Measurements from ENCODE around the gene RXFP1.

RXFP1 gene

GRCh38 chr4:158532556-158533231 is 11.0 kb downstream of the RXFP1 start:
- no peaks in the 10 kb centered on the region for H3K27me3 Mint-ChIP-seq
- intact Hi-C loops (cut with micrococcal nuclease) = no loop called here
- no peaks in the 10 kb centered on the region for H3K36me3 Mint-ChIP-seq (ENCODE audit: low read depth)
- H3K27ac Mint-ChIP-seq = no peak overlapping the region
- peaks cover 18% of the 10 kb centered on the region for H3K4me1 Mint-ChIP-seq (ENCODE audit: low read depth)
- H3K9me3 Mint-ChIP-seq = peaks cover 7% of the 10 kb centered on the region
- H3K4me3 Mint-ChIP-seq = no peak overlapping the region

- Mint-ChIP-seq H3K4me1 (ENCODE audit: low read depth) (peaks cover 34% of the 10 kb centered on the region), H3K36me3 (ENCODE audit: low read depth) (no peaks in the 10 kb centered on the region), H3K4me3 (no peak overlapping the region), H3K27me3 (no peaks in the 10 kb centered on the region), H3K27ac (peak overlapping the region; percentile 71), H3K9me3 (peaks cover 7% of the 10 kb centered on the region)
- intact Hi-C loops (cut with micrococcal nuclease) = no loop called here
Observed at GRCh38 chr4:158534727-158535126, 13.0 kb downstream of the RXFP1 start.

- no peak overlapping the region for H3K4me3 Mint-ChIP-seq
- peak overlapping the region; percentile 71 for H3K27ac Mint-ChIP-seq
- intact Hi-C loops (cut with micrococcal nuclease) = no loop called here
- peaks cover 36% of the 10 kb centered on the region for H3K4me1 Mint-ChIP-seq (ENCODE audit: low read depth)
- H3K9me3 Mint-ChIP-seq = peaks cover 7% of the 10 kb centered on the region
- no peaks in the 10 kb centered on the region for H3K27me3 Mint-ChIP-seq
- H3K36me3 Mint-ChIP-seq (ENCODE audit: low read depth) = no peaks in the 10 kb centered on the region
Observed at GRCh38 chr4:158535130-158535614, 13.5 kb downstream of the RXFP1 start.

GRCh38 chr4:158536833-158537232 is 15.2 kb downstream of the RXFP1 start:
- intact Hi-C loops (cut with micrococcal nuclease) = no loop called here
- Mint-ChIP-seq H3K27me3 (no peaks in the 10 kb centered on the region), H3K36me3 (ENCODE audit: low read depth) (no peaks in the 10 kb centered on the region), H3K27ac (no peak overlapping the region), H3K9me3 (peaks cover 7% of the 10 kb centered on the region), H3K4me3 (no peak overlapping the region), H3K4me1 (ENCODE audit: low read depth) (peaks cover 53% of the 10 kb centered on the region)

- peaks cover 62% of the 10 kb centered on the region for H3K4me1 Mint-ChIP-seq (ENCODE audit: low read depth)
- H3K27ac Mint-ChIP-seq = peak overlapping the region; percentile 42
- H3K9me3 Mint-ChIP-seq = peaks cover 7% of the 10 kb centered on the region
- intact Hi-C loops (cut with micrococcal nuclease) = no loop called here
- no peaks in the 10 kb centered on the region for H3K36me3 Mint-ChIP-seq (ENCODE audit: low read depth)
- H3K4me3 Mint-ChIP-seq = no peak overlapping the region
- H3K27me3 Mint-ChIP-seq = no peaks in the 10 kb centered on the region
Observed at GRCh38 chr4:158538176-158538575, 16.5 kb downstream of the RXFP1 start.

- H3K36me3 Mint-ChIP-seq (ENCODE audit: low read depth) = no peaks in the 10 kb centered on the region
- H3K4me3 Mint-ChIP-seq = peak overlapping the region; percentile 64
- no peaks in the 10 kb centered on the region for H3K27me3 Mint-ChIP-seq
- intact Hi-C loops (cut with micrococcal nuclease) = no loop called here
- H3K27ac Mint-ChIP-seq = peak overlapping the region; percentile 80
- peaks cover 69% of the 10 kb centered on the region for H3K4me1 Mint-ChIP-seq (ENCODE audit: low read depth)
- H3K9me3 Mint-ChIP-seq = peaks cover 7% of the 10 kb centered on the region
Observed at GRCh38 chr4:158538911-158539310, 17.2 kb downstream of the RXFP1 start.

GRCh38 chr4:158540125-158540907 is 18.6 kb downstream of the RXFP1 start:
- Mint-ChIP-seq H3K27ac (peak overlapping the region; percentile 61), H3K27me3 (no peaks in the 10 kb centered on the region), H3K4me1 (ENCODE audit: low read depth) (peaks cover 66% of the 10 kb centered on the region), H3K9me3 (peaks cover 1% of the 10 kb centered on the region), H3K36me3 (ENCODE audit: low read depth) (no peaks in the 10 kb centered on the region), H3K4me3 (no peak overlapping the region)
- intact Hi-C loops (cut with micrococcal nuclease) = no loop called here

- Mint-ChIP-seq H3K4me1 (ENCODE audit: low read depth) (peaks cover 61% of the 10 kb centered on the region), H3K36me3 (ENCODE audit: low read depth) (no peaks in the 10 kb centered on the region), H3K9me3 (no peaks in the 10 kb centered on the region), H3K27ac (peak overlapping the region; percentile 62), H3K27me3 (no peaks in the 10 kb centered on the region), H3K4me3 (no peak overlapping the region)
- intact Hi-C loops (cut with micrococcal nuclease) = no loop called here
Observed at GRCh38 chr4:158541506-158541905, 19.8 kb downstream of the RXFP1 start.

GRCh38 chr4:158543191-158543590 is 21.5 kb downstream of the RXFP1 start:
- Mint-ChIP-seq H3K9me3 (peaks cover 11% of the 10 kb centered on the region), H3K4me3 (no peak overlapping the region), H3K4me1 (ENCODE audit: low read depth) (peaks cover 55% of the 10 kb centered on the region), H3K27me3 (no peaks in the 10 kb centered on the region), H3K27ac (peak overlapping the region; percentile 62), H3K36me3 (ENCODE audit: low read depth) (no peaks in the 10 kb centered on the region)
- intact Hi-C loops (cut with micrococcal nuclease) = no loop called here

GRCh38 chr4:158544141-158544540 is 22.5 kb downstream of the RXFP1 start:
- H3K27me3 Mint-ChIP-seq = no peaks in the 10 kb centered on the region
- no peak overlapping the region for H3K27ac Mint-ChIP-seq
- intact Hi-C loops (cut with micrococcal nuclease) = no loop called here
- no peak overlapping the region for H3K4me3 Mint-ChIP-seq
- H3K4me1 Mint-ChIP-seq (ENCODE audit: low read depth) = peaks cover 45% of the 10 kb centered on the region
- H3K9me3 Mint-ChIP-seq = peaks cover 11% of the 10 kb centered on the region
- H3K36me3 Mint-ChIP-seq (ENCODE audit: low read depth) = no peaks in the 10 kb centered on the region

GRCh38 chr4:158553364-158553763 is 31.7 kb downstream of the RXFP1 start:
- no peaks in the 10 kb centered on the region for H3K36me3 Mint-ChIP-seq (ENCODE audit: low read depth)
- intact Hi-C loops (cut with micrococcal nuclease) = no loop called here

GRCh38 chr4:158560284-158560683 is 38.6 kb downstream of the RXFP1 start:
- H3K4me1 Mint-ChIP-seq (ENCODE audit: low read depth) = no peaks in the 10 kb centered on the region
- no peak overlapping the region for H3K27ac Mint-ChIP-seq
- no peaks in the 10 kb centered on the region for H3K9me3 Mint-ChIP-seq
- no peak overlapping the region for H3K4me3 Mint-ChIP-seq
- intact Hi-C loops (cut with micrococcal nuclease) = no loop called here
- H3K27me3 Mint-ChIP-seq = no peaks in the 10 kb centered on the region
- H3K36me3 Mint-ChIP-seq (ENCODE audit: low read depth) = no peaks in the 10 kb centered on the region

More at GRCh38 chr4:158553364-158553763, 31.7 kb downstream of the RXFP1 start:
- Mint-ChIP-seq H3K4me3 (no peak overlapping the region), H3K4me1 (ENCODE audit: low read depth) (no peaks in the 10 kb centered on the region), H3K27me3 (no peaks in the 10 kb centered on the region), H3K27ac (no peak overlapping the region), H3K9me3 (no peaks in the 10 kb centered on the region)

GRCh38 chr4:158566860-158567259 is 45.2 kb downstream of the RXFP1 start:
- H3K9me3 Mint-ChIP-seq = peaks cover 9% of the 10 kb centered on the region
- H3K27me3 Mint-ChIP-seq = no peaks in the 10 kb centered on the region
- H3K36me3 Mint-ChIP-seq (ENCODE audit: low read depth) = no peaks in the 10 kb centered on the region
- no peak overlapping the region for H3K4me3 Mint-ChIP-seq
- no peak overlapping the region for H3K27ac Mint-ChIP-seq
- peaks cover 13% of the 10 kb centered on the region for H3K4me1 Mint-ChIP-seq (ENCODE audit: low read depth)
- intact Hi-C loops (cut with micrococcal nuclease) = no loop called here

- H3K4me1 Mint-ChIP-seq (ENCODE audit: low read depth) = peaks cover 13% of the 10 kb centered on the region
- intact Hi-C loops (cut with micrococcal nuclease) = no loop called here
- no peak overlapping the region for H3K27ac Mint-ChIP-seq
- H3K36me3 Mint-ChIP-seq (ENCODE audit: low read depth) = no peaks in the 10 kb centered on the region
- H3K9me3 Mint-ChIP-seq = peaks cover 9% of the 10 kb centered on the region
- H3K4me3 Mint-ChIP-seq = no peak overlapping the region
- H3K27me3 Mint-ChIP-seq = no peaks in the 10 kb centered on the region
Observed at GRCh38 chr4:158571736-158572135, 50.1 kb downstream of the RXFP1 start.

Measured in dendritic cell treated with granulocyte-macrophage colony-stimulating factor and Interleukin-4, amounts not matched to agents 40 ng/mL and 50 ng/mL, for 4 days (primary cell).